KBM-7 (cell line): ENCODE measurements around the gene TM9SF2.
"Not testable (repeated sequence)": the region's sequence is repeated elsewhere in the genome, so short reads cannot be mapped to it uniquely, and the experiment has no call there.

ENCODE experiments used
- DNase-seq: peaks from one replicate; pipeline ENCODE4 v3.0.0-alpha.2; 2015
- in situ Hi-C: fragments of 300-500 bp; cut with MboI; formaldehyde crosslinking; loops from 2 replicates; pipeline ENCODE4 v1.14.3; 2020; ENCODE audit warnings: low sequenced_read_pairs, low pct_unique_long_range_greater_than_20kb, mixed read lengths

TM9SF2 gene

DNA sequence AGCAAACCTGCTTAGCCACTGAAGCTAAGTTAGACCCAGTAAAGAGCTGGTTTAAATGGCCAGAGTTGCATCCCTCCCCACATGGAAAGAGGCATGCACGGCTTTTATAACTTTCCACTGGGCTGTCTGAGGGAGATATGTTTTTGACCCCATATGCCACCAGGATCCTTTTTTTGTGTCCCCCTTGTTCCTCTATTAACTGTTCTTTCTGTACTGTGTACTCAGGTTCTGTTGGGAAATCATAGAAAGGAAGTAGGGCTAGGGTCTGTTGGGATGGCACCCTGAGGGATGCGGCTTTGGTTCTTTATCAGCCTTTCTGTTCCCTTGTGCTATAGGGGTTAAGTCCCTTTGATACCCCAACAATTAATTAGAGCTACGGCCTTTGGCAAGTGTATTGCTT, 12.2 kb upstream of the TM9SF2 start:
- in situ Hi-C loops = no loop called here
- DNase-seq = no peak

DNA sequence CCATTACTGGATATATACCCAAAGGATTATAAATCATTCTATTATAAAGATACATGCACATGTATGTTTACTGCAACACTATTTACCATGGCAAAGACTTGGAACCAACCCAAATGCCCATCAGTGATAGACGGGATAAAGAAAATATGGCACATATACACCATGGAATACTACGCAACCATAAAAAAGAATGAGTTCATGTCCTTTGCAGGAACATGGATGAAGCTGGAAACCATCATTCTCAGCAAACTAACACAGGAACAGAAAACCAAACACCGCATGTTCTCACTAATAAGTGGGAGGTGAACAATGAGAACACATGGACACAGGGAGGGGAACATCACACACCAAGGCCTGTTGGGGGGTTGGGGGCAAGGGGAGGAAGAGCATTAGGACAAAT, 9.5 kb upstream of the TM9SF2 start:
- in situ Hi-C loops, DNase-seq: not testable (repeated sequence)

DNA sequence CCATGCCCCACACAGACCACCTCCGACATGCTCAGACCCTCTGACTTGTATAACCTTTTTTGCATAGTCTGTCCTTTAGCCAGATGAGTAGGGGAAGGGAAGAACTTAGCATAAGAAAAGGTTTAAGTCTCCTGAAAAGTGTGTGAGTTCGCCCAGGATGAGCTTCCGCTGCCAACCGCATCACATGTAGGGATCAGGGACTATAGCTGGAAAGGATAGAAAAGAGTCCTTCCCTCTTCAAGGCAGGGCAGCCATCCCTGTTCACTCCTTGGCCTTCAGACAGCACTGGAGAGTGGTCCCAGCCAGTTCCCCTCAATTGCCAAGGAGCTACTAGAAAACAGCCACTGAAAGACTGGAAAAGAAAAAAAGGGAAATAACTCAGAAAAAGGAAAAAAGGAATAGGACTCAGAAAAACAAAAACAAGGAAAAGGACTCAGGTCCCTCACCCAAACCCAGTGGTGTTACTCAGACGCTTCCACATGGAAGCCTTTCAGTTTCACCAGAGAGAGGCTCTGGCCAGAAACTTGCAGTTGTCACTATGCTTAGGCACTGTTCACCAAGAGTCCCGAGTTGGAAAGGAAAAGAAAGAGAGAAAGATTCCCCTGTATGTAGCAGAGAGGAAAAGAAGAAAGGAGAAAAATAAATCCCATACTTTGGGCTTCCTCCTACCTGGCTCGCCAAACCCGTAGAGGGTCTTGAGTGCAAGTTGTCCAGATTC, 5.6 kb upstream of the TM9SF2 start:
- in situ Hi-C loops = no loop called here
- no peak for DNase-seq

DNA sequence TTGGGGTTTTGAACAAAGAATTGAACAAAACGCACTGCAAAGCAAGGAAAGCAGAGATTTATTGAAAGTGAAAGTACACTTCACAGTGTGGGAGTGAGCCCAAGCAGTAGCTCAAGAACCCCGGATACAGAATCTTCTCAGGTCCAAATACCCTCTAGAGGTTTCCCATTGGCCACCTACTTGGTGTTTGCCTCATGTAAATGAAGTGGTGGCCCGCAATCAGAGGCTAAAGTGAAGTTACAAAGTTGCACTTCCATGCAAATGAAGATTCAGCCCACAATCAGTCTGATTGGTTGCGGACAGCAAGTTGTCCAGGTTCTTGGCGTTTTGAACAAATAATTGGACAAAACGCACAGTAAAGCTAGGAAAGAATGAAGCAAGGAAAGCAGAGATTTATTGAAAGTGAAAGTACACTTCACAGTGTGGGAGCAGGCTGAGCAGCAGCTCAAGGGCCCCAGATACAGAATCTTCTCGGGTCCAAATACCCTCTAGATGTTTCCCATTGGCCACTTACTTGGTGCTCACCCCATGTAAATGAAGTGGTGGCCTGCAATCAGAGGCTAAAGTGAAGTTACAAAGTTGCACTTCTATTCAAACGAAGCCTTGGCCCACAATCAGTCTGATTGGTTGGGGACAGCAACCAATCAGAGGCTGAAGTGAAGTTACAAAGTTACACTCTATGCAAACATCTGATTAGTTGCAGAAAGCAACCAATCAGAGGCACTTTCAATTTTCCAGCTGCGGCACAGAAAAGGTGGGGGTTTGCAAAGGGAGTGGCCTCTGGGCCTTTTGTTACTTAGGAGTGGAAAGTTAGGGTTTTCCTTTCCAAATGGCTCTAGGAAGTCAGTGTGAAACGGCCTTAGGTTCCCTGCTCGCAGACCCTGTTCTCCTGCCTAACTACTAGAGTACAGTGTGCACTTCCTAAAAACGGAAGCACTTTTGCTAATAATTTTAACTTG, 4.8 kb upstream of the TM9SF2 start:
- DNase-seq = peak; percentile 92
- in situ Hi-C loops = no loop called here

DNA sequence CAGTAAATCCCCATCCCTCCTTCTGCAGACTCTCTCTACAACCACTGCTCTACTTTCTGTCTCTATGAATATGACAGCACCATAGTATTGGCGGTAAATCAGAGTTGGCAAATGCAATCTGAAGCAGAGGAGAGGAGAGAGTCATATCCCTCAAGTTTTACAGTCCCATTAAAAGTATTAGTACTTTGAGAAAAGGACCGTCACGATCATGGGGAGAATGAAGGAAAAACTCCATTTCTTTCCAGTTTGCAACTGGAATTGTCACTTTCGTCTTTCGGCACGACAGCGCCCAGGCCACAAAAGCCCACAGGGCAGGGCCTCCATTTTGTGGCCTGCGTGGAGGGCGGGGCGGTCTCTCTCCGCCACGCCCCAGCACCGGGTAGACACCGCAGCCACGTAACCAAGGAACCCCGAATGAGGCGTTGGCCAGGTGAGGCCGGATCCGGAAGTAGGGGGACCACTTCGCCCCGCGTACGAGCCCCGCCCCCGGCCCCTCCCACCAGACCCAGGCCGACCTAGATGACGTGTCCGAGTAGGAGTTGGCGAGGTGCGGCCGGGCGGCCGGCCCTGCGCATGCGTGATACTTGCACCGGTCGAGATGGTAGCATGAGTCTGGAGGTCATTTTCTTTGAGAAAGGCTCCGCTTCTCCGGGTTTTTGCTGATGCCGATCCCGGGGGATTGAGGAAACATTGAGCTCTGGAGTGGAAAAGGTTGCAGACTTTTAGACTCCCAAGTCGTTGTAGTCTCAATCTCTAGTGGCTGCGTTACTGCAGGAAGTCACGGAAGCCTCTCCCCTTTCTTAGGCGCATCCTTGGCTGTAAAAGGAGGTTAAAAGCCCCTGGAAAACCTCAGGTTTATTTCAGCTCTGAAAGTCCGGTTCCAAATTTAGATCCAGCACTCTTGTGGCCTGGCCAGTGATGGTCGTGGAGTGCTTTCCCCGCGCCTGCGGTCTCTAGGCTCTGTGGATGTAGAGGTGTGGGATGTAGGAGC, 2.8 kb upstream of the TM9SF2 start:
- DNase-seq = peak; percentile 95
- in situ Hi-C loops = no loop called here

DNA sequence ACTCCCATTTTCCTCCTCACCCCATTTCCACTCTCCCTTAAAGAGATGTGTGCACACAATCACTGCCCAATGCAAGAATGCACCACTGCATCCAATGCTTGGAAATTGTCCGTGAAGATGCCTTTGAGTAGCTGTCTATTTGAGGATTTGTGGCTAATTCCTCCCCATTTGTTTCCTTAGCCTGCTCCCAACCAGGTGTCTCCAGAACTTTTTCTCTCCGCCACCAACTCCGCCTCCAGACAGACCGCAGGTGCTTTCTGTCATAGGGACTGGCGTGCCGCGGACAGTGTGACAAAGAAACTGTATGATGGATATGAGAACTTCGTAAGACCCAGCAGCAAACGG, 461 bp upstream of the TM9SF2 start:
- in situ Hi-C loops = no loop called here
- no peak for DNase-seq

DNA sequence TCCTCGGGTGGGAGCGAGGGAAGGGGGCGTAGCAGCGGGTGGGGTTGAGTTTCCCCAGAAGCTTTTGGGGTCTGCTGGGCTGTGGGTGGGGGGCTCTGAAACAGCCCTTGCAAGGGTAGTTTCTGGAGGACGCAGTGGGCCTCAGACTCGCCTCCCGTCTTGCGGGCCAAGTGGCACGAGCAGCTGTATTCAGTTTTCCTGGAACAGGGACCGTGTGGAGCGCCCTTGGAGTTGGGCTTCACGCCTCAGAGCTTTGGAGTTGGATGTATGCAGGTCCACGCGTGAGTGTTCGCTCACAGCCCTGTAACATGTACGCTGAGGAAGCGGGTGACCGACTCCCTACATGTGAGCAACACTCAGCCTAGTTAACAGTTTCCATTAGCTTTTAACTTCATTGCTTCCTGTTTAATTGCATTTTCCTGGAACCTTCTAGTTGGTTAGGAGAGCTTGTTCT, 603 bp downstream of the TM9SF2 start:
- peak; percentile 45 for DNase-seq
- in situ Hi-C loops = no loop called here

DNA sequence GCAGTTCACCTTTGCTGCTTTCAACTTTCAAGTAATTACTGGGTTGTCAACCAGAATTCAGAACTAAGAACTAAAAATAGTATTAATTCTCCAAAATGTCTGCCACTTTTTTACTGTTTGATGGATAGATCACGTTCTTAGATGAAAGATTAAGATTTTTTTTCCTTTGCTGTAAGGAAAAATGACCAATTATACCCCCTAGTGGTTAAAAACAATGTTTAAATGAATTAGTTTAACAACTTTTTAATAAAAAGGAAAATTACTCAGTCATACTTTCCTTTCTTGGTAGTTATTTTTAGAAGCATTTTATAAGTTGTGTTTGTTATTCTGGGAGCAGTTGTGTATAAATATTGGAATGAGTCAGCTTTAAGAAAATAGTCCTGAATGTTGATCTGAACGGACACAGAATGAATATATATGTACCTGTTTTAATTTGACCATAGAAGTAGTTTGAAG, 4.6 kb downstream of the TM9SF2 start:
- DNase-seq = peak; percentile 46
- in situ Hi-C loops = no loop called here

DNA sequence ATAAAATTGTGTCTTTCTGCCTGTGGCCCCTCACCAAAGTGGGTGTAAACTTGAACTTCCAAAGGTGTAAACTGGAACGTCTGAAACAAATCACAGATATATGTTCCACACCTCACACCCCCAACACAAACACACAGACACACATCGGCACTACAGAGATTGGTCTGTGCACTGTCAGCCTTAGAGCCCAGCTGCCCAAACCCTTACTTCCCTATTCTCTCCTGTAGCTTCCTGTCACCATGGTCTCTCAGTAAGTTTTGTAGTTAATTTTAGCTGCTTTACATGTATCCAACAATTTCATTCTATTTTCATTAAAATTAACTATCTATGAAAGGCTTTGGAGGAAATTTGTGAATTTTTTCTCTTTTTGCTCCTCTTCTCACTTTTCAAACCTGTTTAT, 5.4 kb downstream of the TM9SF2 start:
- DNase-seq = peak; percentile 84

DNA sequence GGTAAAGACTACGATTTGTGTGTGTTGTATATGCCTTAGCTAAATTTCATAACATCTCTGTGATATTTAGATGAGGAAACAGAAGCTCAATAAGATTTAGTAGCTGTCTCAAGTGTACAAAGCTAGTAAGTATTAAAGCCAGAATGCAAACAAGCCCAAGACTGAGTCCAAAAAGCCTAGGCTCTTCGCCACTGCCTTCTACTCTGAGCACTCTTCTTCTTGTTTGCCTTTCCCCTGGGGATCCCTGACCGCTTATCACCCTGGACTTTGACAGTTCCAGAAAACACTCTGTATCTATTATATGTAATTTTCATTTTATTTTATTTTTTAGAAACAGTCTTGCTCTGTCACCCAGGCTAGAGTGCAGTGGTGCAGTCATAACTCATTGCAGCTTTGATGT, 5.8 kb downstream of the TM9SF2 start:
- no peak for DNase-seq
- in situ Hi-C loops = no loop called here

More for the DNA sequence above, 5.4 kb downstream of the TM9SF2 start:
- in situ Hi-C loops = no loop called here

DNA sequence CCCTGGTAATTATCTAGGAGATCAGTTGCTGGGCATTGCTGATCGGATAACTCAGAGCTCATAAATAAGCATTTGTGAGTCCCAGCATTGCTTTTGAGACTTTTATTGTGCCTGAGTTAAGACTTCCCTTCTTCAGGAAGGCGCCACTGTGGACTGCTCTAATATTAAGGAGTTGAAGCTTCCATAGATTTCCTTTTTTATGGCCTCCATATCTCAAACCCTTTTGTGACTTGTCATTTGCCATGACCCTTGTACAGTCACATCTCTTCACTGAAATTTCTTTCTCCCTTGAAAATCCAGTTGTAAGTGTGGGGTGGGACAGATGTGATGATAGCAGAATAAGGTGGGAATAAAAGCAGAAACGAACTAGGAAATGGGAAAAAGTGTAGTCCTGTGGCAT, 6.3 kb downstream of the TM9SF2 start:
- in situ Hi-C loops = no loop called here
- no peak for DNase-seq

DNA sequence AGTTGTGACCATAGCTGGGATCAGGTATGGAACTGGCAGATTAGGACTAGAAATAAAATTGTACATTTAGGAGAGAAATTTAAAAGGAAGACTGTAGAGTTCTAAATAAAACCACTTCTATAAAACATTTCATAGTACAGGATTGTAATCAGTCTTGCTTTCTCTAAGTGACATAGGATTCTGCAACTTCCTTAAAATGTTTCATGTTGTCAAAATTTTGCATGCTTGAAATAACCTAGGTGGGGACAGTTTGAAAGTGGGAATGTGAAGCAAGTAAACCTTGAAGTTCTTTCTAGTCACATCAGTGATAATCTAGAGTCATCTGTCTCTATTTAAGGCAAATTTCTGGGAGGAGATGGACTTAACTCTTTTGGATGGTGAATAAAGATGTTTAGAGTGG, 6.7 kb downstream of the TM9SF2 start:
- in situ Hi-C loops = no loop called here
- peak; percentile 25 for DNase-seq

DNA sequence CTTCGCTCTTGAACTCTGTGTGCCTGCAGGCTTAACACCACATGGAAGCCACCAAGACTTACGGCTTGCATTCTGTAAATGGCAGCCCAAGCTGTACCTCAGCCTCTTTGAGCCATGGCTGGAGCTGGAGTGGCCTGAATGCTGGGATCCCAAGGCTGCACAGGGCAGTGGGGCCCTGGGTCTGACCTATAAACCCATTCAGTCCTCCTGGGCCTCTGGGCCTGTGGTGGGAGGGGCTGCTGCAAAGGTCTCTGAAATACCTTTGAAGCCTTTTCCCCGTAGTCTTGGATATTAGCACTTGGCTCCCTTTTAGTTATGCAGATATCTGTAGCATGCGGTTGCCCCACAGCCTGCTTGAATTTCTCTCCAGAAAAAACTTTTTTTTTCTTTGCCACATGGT, 8.2 kb downstream of the TM9SF2 start:
- no peak for DNase-seq
- in situ Hi-C loops = no loop called here

DNA sequence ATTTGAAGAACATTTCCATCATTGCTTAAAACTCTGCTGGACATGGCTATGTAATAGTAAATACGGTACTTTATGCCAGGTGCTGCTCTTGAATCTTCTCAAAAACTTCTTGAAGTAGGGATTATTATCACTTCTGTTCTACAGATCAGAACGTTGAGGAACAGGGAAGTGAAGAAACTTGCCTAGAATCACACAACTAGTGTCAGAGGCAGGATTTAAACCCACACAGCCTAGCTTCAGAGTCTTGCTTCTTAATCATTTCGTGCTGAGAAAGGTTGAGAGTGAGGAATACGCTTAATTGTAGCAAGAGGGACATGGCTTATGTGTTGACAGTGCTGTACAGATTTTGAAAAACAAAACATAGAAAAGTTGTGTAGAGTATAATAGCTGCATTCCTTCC, 13.5 kb downstream of the TM9SF2 start:
- in situ Hi-C loops = no loop called here

DNA sequence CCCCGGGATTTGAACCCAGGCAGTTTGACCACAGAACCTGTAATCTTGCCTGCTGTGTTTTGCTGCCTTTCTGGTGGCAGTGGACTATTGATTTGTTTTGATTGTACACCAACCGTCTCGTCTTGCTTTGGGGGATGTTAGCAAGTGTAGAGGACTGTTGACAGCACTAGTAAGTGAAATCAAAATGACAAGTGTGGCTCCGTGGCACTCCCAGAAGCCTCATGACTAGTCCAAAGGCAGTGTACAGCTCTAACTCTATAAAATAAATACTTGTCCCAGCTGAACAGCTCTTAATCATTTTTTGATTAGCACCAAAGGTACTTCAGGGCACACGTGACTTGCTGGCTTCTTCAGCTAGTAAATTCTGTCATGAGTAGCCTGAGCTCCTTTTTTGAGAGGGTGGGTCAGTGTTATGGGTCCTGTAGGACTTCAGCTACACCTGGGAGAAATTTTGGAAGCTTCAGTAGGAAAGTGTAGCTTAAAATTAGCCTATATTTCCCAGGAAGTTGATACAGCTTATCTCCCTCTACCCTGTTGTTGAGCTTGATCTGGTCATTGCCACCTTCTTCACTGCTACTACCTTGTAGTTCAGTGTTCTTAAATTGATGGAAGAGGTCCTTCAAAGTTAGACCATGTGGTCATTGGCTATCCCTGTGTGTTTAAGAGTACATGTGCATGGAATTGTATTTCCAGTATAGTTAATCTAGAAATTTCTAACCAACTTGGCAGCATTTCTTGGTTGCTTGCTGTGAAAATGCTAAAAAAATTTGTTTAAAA, 15.1 kb downstream of the TM9SF2 start:
- in situ Hi-C loops = no loop called here
- no peak for DNase-seq

More for the DNA sequence above, 13.5 kb downstream of the TM9SF2 start:
- DNase-seq = no peak

DNA sequence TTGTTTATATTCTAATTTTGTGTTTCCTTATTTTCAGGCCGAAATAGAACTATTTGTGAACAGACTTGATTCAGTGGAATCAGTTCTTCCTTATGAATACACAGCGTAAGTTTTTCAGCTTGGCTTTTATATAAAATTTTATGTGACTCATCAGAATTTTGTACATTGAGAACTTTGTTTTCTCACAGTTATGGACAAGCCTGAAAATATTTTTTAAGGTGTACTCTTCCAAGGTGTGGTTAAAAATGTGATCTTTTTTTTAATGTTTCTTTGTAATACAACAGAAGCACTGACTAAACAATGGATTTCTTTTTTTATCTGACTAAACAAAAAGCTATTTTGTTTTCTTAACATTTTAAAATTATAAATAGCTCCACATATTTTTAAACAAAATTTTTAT, 16.3 kb downstream of the TM9SF2 start:
- in situ Hi-C loops = no loop called here
- DNase-seq = no peak

DNA sequence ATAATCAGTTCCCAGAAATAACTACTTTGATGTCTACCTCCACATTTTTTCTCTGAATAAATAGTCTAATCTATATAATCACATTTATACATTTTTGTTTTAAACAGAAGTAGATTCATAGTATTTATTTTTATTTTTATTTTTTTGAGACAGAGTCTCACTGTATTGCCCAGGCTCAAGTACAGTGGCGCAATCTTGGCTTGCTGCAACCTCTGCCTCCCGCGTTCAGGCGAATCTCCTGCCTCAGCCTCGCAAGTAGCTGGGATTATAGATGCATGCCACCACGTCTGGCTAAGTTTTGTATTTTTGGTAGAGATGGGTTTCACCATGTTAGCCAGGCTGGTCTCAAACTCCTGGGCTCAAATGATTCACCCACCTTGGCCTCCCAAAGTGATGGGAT, 16.7 kb downstream of the TM9SF2 start:
- DNase-seq = no peak
- in situ Hi-C loops = no loop called here

DNA sequence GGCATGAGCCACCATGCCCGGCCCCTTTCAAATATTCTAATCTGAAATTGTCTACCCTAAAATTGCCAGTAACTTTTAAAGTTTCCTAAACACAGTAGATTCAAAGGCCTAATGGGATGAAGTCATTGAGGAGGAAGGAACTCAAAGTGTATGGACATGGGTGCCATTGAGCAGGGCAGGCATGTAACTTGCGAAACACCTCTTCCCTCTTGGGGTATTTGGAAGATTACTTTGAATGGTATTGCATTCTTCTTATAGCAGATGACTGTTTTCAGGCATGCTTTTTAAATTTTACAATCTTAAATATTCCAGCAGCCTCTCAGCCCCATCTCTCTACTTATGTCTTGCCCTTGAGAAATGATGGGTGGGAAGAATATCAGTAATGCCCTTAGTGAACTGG, 21.0 kb downstream of the TM9SF2 start:
- DNase-seq = no peak
- in situ Hi-C loops = no loop called here

DNA sequence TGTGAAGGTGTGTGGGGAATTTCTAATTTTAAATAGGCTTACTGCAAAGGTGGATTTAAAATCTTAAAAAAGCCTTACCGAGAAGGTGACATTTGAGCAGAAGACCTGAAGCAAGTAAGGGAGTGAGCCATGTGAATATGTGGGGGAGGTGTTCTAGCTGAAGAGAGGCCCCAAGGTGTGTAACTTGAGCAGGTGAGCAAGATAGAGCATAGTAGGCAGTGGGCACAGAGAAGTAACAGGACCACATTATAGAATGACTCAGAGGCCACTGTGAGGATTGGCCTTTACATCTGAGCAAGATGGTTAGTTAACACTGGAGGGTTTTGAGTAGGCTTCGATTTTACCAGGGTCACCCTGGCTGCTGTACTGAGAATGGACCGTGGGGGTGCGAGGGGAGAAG, 22.6 kb downstream of the TM9SF2 start:
- in situ Hi-C loops = no loop called here
- no peak for DNase-seq
